ENCODE data around the gene CBLN3.

CBLN3 gene

GRCh38 chr14:24378981-24379906 lies 50.2 kb downstream of the CBLN3 start:
- DNase-seq: no peak

- DNase-seq: no peak
Measured at GRCh38 chr14:24378327-24378726, 51.1 kb downstream of the CBLN3 start.

- DNase-seq: no peak
Measured at GRCh38 chr14:24377657-24378056, 51.8 kb downstream of the CBLN3 start.

- no peak for DNase-seq
Measured at GRCh38 chr14:24377126-24377525, 52.3 kb downstream of the CBLN3 start.

Data from stimulated activated CD4-positive, alpha-beta T cell treated with anti-CD3 and anti-CD28 coated beads, Interleukin-15, amount 100 ng/mL, for 24 hours (primary cell).